ENCODE measurements around the gene VPS51.

DNA sequence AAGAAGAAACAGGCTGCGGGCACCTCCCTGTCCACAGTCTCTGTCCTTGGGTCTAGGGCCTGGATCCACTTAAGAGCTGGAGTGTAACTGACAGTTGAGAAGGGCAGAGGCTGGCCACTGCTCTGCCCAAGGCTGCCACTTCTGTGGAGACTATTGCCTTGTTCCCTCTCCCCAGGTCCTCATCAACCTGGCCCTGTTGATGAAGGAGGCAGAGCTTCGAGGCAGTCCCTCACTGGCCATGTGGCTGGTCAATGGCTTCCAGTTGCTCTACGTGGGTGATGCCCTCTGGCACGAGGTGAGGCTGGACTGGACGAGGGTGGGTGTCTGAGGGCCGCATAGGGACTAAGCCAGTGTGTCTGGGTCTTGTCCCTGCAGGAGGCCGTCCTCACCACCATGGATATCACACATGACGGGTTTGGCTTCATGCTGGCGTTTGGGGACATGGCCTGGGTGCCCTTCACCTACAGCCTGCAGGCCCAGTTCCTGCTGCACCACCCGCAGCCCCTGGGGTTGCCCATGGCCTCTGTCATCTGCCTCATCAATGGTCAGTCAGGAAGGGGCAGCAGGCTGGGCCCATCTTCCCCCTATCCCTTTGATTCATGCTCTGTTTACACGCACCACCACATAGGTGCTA, 18.6 kb downstream of the VPS51 start:
- TF ChIP-seq, protein P1, sequence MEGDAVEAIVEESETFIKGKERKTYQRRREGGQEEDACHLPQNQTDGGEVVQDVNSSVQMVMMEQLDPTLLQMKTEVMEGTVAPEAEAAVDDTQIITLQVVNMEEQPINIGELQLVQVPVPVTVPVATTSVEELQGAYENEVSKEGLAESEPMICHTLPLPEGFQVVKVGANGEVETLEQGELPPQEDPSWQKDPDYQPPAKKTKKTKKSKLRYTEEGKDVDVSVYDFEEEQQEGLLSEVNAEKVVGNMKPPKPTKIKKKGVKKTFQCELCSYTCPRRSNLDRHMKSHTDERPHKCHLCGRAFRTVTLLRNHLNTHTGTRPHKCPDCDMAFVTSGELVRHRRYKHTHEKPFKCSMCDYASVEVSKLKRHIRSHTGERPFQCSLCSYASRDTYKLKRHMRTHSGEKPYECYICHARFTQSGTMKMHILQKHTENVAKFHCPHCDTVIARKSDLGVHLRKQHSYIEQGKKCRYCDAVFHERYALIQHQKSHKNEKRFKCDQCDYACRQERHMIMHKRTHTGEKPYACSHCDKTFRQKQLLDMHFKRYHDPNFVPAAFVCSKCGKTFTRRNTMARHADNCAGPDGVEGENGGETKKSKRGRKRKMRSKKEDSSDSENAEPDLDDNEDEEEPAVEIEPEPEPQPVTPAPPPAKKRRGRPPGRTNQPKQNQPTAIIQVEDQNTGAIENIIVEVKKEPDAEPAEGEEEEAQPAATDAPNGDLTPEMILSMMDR (IDR thresholded peaks at IDR 0.05) = no peak
- TF ChIP-seq POLR2A (IDR thresholded peaks at IDR 0.05) (no peak), POLR2AphosphoS5 (IDR thresholded peaks at IDR 0.05) (no peak)
